ENCODE results near the gene DEUP1.

DEUP1 gene

DNA sequence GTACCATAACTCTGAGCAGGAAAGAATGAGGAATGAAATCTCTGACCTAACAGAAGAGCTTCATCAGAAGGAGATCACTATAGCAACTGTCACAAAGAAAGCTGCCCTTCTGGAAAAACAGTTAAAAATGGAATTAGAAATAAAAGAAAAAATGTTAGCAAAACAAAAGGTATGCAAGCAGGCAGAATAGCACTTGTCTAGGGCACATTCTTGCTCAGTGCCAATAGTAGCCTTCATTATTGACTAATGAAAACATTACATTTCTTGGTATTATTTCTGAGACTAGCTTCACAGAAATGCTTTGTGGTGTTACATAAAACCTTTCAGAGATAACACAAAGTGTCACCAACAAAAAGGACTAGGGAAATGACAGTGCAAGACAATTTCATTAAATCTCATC is 63.9 kb downstream of the DEUP1 start (continued):
- TF ChIP-seq ZFP3 (CRISPR knock-in tag; IDR thresholded peaks at IDR 0.05): no peak

DNA sequence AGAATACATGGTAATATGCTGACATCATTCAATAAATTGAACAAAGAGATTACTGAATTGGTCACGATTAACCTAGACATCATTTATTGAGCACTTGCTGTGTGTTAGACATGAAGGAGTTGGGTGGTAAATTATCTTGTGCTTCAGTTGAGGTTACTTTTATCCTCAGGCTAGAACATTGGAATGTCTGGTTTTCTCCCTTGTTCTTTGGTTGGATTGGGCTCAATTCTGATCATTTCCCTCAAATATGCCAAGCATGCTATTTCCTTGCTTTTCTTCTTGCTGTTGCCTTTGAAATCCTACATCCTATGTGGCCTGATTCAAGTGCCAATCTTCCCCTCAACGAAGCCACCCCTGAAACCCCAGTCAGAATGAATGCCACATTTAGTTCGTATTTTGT is 65.8 kb downstream of the DEUP1 start:
- TF ChIP-seq ISL1 (CRISPR knock-in tag; IDR thresholded peaks at IDR 0.05) (no peak), TCF4 (CRISPR knock-in tag; IDR thresholded peaks at IDR 0.05; ENCODE audit: borderline replicate concordance) (no peak), PPARA (CRISPR knock-in tag; IDR thresholded peaks at IDR 0.05; ENCODE audit: borderline replicate concordance) (no peak), ZNF70 (CRISPR knock-in tag; IDR thresholded peaks at IDR 0.05) (no peak), ESRRG (CRISPR knock-in tag; IDR thresholded peaks at IDR 0.05) (no peak), BACH2 (CRISPR knock-in tag; IDR thresholded peaks at IDR 0.05; ENCODE audit: borderline replicate concordance) (no peak), ZC3H10 (CRISPR knock-in tag; IDR thresholded peaks at IDR 0.05) (no peak), ZNF565 (CRISPR knock-in tag; conservative IDR thresholded peaks at IDR 0.05; ENCODE audit: low read depth) (no peak), OSR1 (CRISPR knock-in tag; IDR thresholded peaks at IDR 0.05) (no peak), ZFP3 (CRISPR knock-in tag; IDR thresholded peaks at IDR 0.05) (no peak), CSDC2 (CRISPR knock-in tag; IDR thresholded peaks at IDR 0.05) (no peak), ARNTL (CRISPR knock-in tag; IDR thresholded peaks at IDR 0.05; ENCODE audit: borderline replicate concordance, low read depth) (no peak), ZFP30 (CRISPR knock-in tag; IDR thresholded peaks at IDR 0.05) (no peak), RARB (CRISPR knock-in tag; IDR thresholded peaks at IDR 0.05) (no peak)
- TF ChIP-seq, protein P1, sequence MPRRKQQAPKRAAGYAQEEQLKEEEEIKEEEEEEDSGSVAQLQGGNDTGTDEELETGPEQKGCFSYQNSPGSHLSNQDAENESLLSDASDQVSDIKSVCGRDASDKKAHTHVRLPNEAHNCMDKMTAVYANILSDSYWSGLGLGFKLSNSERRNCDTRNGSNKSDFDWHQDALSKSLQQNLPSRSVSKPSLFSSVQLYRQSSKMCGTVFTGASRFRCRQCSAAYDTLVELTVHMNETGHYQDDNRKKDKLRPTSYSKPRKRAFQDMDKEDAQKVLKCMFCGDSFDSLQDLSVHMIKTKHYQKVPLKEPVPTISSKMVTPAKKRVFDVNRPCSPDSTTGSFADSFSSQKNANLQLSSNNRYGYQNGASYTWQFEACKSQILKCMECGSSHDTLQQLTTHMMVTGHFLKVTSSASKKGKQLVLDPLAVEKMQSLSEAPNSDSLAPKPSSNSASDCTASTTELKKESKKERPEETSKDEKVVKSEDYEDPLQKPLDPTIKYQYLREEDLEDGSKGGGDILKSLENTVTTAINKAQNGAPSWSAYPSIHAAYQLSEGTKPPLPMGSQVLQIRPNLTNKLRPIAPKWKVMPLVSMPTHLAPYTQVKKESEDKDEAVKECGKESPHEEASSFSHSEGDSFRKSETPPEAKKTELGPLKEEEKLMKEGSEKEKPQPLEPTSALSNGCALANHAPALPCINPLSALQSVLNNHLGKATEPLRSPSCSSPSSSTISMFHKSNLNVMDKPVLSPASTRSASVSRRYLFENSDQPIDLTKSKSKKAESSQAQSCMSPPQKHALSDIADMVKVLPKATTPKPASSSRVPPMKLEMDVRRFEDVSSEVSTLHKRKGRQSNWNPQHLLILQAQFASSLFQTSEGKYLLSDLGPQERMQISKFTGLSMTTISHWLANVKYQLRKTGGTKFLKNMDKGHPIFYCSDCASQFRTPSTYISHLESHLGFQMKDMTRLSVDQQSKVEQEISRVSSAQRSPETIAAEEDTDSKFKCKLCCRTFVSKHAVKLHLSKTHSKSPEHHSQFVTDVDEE (CRISPR knock-in tag; IDR thresholded peaks at IDR 0.05): no peak
- TF ChIP-seq, protein P2, sequence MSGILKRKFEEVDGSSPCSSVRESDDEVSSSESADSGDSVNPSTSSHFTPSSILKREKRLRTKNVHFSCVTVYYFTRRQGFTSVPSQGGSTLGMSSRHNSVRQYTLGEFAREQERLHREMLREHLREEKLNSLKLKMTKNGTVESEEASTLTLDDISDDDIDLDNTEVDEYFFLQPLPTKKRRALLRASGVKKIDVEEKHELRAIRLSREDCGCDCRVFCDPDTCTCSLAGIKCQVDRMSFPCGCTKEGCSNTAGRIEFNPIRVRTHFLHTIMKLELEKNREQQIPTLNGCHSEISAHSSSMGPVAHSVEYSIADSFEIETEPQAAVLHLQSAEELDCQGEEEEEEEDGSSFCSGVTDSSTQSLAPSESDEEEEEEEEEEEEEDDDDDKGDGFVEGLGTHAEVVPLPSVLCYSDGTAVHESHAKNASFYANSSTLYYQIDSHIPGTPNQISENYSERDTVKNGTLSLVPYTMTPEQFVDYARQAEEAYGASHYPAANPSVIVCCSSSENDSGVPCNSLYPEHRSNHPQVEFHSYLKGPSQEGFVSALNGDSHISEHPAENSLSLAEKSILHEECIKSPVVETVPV (CRISPR knock-in tag; IDR thresholded peaks at IDR 0.05): no peak
- TF ChIP-seq, protein P3, sequence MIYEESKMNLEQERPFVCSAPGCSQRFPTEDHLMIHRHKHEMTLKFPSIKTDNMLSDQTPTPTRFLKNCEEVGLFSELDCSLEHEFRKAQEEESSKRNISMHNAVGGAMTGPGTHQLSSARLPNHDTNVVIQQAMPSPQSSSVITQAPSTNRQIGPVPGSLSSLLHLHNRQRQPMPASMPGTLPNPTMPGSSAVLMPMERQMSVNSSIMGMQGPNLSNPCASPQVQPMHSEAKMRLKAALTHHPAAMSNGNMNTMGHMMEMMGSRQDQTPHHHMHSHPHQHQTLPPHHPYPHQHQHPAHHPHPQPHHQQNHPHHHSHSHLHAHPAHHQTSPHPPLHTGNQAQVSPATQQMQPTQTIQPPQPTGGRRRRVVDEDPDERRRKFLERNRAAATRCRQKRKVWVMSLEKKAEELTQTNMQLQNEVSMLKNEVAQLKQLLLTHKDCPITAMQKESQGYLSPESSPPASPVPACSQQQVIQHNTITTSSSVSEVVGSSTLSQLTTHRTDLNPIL (CRISPR knock-in tag; IDR thresholded peaks at IDR 0.05; ENCODE audit: low read depth): no peak
- TF ChIP-seq, protein P4, sequence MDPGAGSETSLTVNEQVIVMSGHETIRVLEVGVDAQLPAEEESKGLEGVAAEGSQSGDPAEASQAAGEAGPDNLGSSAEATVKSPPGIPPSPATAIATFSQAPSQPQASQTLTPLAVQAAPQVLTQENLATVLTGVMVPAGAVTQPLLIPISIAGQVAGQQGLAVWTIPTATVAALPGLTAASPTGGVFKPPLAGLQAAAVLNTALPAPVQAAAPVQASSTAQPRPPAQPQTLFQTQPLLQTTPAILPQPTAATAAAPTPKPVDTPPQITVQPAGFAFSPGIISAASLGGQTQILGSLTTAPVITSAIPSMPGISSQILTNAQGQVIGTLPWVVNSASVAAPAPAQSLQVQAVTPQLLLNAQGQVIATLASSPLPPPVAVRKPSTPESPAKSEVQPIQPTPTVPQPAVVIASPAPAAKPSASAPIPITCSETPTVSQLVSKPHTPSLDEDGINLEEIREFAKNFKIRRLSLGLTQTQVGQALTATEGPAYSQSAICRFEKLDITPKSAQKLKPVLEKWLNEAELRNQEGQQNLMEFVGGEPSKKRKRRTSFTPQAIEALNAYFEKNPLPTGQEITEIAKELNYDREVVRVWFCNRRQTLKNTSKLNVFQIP (CRISPR knock-in tag; IDR thresholded peaks at IDR 0.05; ENCODE audit: borderline replicate concordance, low read depth): no peak
- TF ChIP-seq, protein P5, sequence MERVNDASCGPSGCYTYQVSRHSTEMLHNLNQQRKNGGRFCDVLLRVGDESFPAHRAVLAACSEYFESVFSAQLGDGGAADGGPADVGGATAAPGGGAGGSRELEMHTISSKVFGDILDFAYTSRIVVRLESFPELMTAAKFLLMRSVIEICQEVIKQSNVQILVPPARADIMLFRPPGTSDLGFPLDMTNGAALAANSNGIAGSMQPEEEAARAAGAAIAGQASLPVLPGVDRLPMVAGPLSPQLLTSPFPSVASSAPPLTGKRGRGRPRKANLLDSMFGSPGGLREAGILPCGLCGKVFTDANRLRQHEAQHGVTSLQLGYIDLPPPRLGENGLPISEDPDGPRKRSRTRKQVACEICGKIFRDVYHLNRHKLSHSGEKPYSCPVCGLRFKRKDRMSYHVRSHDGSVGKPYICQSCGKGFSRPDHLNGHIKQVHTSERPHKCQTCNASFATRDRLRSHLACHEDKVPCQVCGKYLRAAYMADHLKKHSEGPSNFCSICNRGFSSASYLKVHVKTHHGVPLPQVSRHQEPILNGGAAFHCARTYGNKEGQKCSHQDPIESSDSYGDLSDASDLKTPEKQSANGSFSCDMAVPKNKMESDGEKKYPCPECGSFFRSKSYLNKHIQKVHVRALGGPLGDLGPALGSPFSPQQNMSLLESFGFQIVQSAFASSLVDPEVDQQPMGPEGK (CRISPR knock-in tag; IDR thresholded peaks at IDR 0.05; ENCODE audit: borderline replicate concordance): no peak
- ATAC-seq: no peak

DNA sequence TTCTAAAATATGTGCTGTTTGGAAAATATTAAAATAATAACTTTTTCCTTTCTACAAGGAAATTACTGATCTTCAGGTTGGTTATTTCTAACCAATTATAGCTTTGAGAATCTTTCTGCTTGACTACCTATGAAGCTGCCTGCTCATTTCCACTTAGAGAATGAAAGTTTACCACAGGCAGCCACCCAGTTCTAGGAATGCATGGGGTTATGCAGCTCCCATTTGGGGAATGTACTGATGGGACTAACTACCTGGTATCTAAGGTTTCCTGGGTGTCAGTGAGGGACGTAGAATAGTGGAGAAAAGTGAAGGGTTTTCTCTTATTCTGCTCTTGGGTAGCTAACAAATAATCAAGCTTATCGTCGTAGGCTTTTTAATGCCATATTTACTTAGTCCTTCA is 73.4 kb downstream of the DEUP1 start:
- no peak for ATAC-seq
- no peak for TF ChIP-seq CSDC2 (CRISPR knock-in tag; IDR thresholded peaks at IDR 0.05)
- TF ChIP-seq, protein P5 (CRISPR knock-in tag; IDR thresholded peaks at IDR 0.05; ENCODE audit: borderline replicate concordance): no peak
